GM21529 (cell line): Measurements from ENCODE around the gene GATB.

Source experiments
- ATAC-seq: cut with Tn5 transposase; IDR thresholded peaks from one replicate; pipeline ENCODE4 v1.9.1; 2021; ENCODE audit not compliant: unreplicated experiment

The GATB gene

GRCh38 chr4:151760712-151761661 lies at the start of gene GATB:
TSS of gene GATB (minus strand) at chr4:151761007. CDS start at chr4:151760982, 25 bp downstream.
- ATAC-seq = peak; percentile 100

- ATAC-seq = no peak
Observed at GRCh38 chr4:151810476-151810875, 49.7 kb upstream of the GATB start.

- ATAC-seq = no peak
Observed at GRCh38 chr4:151809716-151810115, 48.9 kb upstream of the GATB start.

- no peak for ATAC-seq
Observed at GRCh38 chr4:151808542-151808941, 47.7 kb upstream of the GATB start.

GRCh38 chr4:151808120-151808529 lies 47.3 kb upstream of the GATB start:
- no peak for ATAC-seq

- no peak for ATAC-seq
Observed at GRCh38 chr4:151807220-151807619, 46.4 kb upstream of the GATB start.

GRCh38 chr4:151806511-151806927 lies 45.7 kb upstream of the GATB start:
- ATAC-seq = no peak

- ATAC-seq = no peak
Observed at GRCh38 chr4:151804821-151805220, 44.0 kb upstream of the GATB start.

GRCh38 chr4:151804086-151804630 lies 43.4 kb upstream of the GATB start:
- ATAC-seq = no peak

- ATAC-seq = no peak
Observed at GRCh38 chr4:151803246-151803645, 42.4 kb upstream of the GATB start.

GRCh38 chr4:151801547-151802516 lies 41.0 kb upstream of the GATB start:
- peak; percentile 34 for ATAC-seq

GRCh38 chr4:151799417-151800012 lies 38.7 kb upstream of the GATB start:
- no peak for ATAC-seq

GRCh38 chr4:151798678-151799416 lies 38.0 kb upstream of the GATB start:
- ATAC-seq = peak; percentile 89

- ATAC-seq = no peak
Observed at GRCh38 chr4:151797853-151798252, 37.0 kb upstream of the GATB start.

- ATAC-seq = no peak
Observed at GRCh38 chr4:151797131-151797530, 36.3 kb upstream of the GATB start.

GRCh38 chr4:151796106-151796505 lies 35.3 kb upstream of the GATB start:
- no peak for ATAC-seq

- ATAC-seq = peak; percentile 55
Observed at GRCh38 chr4:151792995-151793394, 32.2 kb upstream of the GATB start.

- ATAC-seq = no peak
Observed at GRCh38 chr4:151792530-151792929, 31.7 kb upstream of the GATB start.

- no peak for ATAC-seq
Observed at GRCh38 chr4:151788021-151788420, 27.2 kb upstream of the GATB start.

- no peak for ATAC-seq
Observed at GRCh38 chr4:151786158-151786495, 25.3 kb upstream of the GATB start.
